CD4-positive, alpha-beta T cell treated with Interferon alpha-2 for 1 hour (primary cell): ENCODE results near the gene SH3BP4.
A peak's percentile ranks its signal among the peaks of the same experiment; 100 is the strongest.
"Not testable (repeated sequence)": the region's sequence is repeated elsewhere in the genome, so short reads cannot be mapped to it uniquely, and the experiment has no call there.

Experiments used
- DNase-seq, 2 donors: peaks; one replicate each; pipeline ENCODE4 v3.0.0-alpha.2; 2020 to 2022

Gene SH3BP4

GRCh38 chr2:235043762-235044500 is 92.1 kb downstream of the SH3BP4 start:
- DNase-seq = peak; percentile 28 to 58

- DNase-seq = no peak
These were observed 92.9 kb downstream of the SH3BP4 start for GRCh38 chr2:235044501-235045271.

- peak in 1 of 2 donors; percentile 63 for DNase-seq
These were observed 93.6 kb downstream of the SH3BP4 start for GRCh38 chr2:235045336-235045972.

DNA sequence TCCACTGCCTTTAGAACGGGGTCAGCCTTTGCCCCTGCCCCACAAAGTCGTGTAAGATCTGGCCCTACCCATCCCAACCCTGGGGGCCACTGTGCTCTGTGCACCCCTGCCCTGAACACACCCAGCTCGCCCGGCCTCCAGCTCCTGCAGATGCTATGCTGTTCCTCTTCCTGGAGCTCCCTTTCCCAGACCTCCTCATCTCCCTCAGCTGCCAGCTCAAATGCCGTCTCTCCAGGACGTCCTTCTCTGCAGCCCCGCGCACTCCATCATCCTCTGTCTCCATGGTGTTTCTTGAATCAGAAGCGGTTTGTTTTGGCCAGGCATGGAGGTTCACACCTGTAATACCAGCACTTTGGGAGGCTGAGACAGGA is 94.1 kb downstream of the SH3BP4 start:
- no peak for DNase-seq

DNA sequence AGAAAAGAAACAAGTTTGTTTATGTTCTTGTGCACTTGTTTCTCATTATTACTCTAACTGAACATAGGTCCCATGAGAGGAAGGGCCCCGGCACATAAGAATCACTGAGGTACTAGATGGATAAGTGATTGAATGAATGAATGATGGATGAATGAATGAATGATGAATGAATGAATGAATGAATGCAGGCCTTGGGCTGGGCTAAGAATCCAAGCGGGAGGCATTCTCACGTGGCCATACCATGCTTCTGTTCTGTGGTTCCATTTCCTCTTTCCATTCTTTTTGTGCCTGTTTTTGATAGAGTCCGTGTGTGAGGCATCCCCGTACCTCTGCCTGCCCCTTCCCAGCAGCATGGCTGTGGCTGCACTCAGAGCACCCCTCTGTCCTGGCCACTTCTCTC is 94.8 kb downstream of the SH3BP4 start:
- no peak for DNase-seq

DNA sequence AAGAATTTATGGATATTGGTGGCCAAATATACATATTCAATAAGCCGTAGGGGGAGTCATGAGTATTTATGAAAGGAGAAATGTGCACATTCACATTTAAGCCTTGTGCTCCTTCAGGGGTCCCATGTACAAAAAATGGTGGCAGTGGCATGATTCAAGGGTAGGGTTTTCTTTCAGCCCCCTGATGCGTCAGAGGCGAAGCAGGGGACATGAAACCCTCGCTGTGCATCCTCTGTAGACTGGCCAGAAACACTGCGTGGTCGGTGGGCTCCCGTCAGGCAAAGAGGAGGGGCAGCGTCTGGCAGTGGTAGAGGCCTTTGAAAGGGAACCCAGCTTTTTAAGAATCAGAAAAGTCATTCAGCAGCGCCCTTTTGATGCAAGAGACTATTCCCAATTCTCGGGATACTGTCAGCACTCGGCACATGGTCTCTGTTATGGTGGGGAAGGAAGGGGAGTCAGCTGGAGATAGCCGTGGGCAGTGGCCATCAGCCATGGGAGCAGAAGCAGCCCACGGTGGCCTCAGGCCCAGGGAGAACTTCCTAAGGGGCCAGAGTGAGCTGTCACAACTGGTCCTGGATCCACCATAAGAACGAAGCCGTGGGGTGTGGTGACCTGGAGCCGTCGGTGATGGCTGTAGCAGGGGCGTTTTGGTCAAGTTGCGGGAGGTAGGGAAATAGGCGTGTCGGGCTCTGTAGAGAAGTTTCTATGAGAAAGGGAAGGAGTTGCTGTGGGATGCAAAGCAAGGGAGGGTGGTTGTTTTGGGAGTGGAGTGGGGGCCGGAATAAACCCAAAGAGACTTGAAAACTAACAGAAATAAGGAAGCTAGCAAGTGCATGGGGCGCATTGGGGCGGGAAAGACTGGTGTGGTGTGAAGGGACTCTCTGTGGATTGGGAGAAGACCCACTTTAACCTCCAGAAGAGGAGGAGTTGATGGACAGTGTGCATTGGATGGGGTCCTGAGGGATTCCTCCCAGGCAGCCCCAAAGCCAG is 95.6 kb downstream of the SH3BP4 start:
- no peak for DNase-seq

DNA sequence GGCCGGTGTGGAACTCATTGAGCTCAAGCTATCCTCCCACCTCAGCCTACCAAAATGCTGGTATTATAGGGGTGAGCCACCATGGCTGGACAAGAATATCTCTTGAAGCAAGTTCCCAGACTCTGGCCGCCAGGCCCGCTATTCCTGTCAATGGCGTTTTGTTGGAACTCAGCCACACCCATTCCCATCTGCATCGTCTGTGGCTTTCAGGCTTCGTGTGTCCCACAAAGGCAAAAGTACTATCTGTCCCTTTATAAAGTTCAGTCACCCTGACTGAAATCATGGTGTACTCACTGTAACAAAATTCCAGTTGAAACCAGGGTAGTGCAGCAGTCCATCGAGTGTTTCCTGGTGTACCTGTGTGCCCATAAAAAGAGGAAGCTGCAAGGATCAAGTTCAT is 96.7 kb downstream of the SH3BP4 start:
- DNase-seq = no peak

DNA sequence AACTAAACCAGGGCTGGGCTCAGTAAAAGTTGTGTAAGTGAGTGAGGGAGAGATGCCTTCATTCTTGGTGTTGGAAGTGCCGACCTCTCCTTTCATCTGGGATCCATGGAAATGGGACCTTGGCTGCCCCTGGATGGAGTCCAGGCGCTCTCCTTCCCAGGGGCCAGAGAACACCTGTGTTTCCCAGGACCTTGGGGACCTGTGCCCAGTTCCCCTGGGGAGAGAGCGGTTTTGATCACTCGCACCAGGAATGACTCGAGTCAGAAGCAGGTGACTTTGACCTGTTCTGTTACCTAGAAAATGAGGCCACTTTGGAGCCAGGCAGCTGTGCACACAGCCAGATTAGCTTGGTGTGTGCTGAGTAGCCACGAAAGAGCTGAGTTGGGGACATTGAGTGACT is 97.3 kb downstream of the SH3BP4 start:
- no peak for DNase-seq

DNA sequence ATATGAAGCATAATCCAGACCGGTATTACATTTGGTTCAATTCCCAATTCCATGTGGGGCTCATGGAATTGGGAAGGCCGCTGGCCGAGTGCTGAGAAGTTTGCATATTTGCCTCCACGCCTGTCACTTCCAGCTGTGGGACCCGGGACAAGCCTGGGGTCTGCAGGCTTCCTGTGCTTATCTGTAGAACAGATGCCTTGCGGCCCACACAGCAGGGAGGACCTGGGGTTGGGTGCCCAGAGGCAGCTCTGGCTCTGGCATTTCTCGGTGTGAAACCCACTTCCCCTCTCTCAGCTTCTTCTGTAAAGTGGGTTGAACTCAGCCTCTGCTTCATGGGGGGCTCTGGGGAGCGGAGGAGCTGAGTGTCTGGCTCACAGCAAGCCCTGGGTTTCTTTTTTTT is 97.9 kb downstream of the SH3BP4 start:
- DNase-seq = no peak

DNA sequence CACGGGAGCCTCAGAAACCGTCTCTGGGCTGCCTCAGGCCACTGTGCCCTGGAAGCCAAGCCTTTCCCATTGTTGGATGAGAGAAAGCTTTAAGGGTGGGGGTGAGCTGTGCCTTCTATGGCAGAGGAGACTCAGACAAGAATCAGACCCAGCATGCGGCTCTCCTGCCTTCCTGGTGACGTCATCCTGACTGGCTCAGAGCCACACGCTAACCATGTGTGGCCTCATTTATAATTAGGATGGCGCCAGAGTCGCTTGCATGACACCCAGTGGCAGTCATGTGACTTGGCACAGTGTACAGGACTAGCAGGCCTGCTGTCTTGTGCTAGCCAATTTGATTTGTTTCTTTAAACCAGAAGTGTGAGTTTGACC is 99.1 kb downstream of the SH3BP4 start:
- peak; percentile 11 to 59 for DNase-seq

- DNase-seq = no peak
These were observed 99.8 kb downstream of the SH3BP4 start for GRCh38 chr2:235051436-235052260.

DNA sequence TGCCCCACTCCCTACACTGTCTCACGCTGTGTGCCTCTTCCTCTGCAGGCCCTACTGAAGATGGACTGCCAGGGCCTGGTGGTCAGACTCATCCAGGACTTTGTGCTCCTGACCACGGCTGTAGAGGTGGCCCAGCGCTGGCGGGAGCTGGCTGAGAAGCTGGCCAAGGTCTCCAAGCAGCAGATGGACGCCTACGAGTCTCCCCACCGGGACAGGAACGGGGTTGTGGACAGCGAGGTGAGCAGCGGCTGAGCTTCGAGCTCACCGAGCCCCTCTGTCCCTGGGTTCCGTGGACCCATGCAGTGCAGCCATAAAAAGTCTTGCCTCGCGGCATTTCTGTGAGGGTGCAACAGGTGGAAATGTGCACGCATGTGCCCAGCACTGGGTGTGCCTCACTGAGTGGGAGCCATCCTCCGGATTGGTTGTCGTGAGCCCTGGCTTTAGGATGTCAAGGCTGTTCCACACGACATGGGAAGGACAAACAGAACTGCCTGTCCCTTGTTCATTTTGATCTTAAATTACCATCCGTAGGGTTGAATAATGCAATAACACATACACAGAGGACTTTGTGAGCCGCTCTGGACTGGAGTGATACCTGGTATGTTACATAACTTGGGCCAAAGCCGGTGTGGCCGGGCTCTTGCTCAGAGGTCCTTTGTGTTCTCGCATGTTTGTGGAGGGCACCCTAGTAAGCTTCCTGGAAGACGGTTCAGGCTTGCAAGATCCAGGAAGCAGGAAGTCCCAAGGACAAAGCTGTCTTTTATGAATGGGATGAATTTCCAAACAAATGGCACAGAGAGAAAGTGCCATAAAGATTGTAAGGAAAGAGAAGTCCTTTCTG is 100.9 kb downstream of the SH3BP4 start:
- DNase-seq = no peak

DNA sequence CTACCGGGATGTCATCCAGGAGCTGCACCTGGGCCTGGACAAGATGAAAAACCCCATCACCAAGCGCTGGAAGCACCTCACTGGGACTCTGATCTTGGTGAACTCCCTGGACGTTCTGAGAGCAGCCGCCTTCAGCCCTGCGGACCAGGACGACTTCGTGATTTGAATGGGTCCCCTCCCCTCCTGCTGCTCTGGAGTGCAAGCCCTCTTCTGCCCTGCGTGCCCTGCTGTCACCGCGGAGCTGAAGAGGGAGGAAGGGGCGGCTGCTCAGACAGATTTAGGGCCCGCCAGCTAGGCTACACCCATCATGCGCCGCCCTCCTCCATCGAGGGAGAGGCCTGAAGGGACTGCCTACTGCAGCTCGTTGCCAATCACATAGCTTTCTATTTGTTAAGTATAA is 101.8 kb downstream of the SH3BP4 start:
- no peak for DNase-seq

- no peak for DNase-seq
These were observed 102.7 kb downstream of the SH3BP4 start for GRCh38 chr2:235054475-235054874.

- no peak for DNase-seq
These were observed 103.1 kb downstream of the SH3BP4 start for GRCh38 chr2:235054919-235055318.

GRCh38 chr2:235055891-235056516 is 104.2 kb downstream of the SH3BP4 start:
- DNase-seq = no peak

GRCh38 chr2:235056768-235057167 is 105.0 kb downstream of the SH3BP4 start:
- no peak for DNase-seq

- DNase-seq = not testable (repeated sequence)
These were observed 105.8 kb downstream of the SH3BP4 start for GRCh38 chr2:235057616-235058015.

DNA sequence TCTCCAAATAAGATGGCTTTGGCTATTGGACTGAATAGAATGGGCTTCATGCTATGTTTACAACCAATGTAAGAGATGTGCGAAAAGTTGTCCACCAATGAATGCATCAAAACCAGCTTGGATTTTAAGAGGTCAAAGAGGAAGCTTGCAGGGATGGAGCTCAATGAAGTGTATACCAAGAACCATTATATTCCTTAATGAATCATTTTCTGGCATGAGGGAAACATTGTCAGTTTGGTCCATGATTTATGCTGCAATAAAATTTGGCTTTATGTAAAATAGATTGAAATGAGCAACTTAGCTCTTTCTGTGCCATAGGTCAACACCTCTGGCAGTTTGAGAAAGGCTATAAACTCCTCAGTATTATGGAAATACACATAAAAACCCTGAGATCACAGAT is 107.3 kb downstream of the SH3BP4 start:
- DNase-seq = no peak

DNA sequence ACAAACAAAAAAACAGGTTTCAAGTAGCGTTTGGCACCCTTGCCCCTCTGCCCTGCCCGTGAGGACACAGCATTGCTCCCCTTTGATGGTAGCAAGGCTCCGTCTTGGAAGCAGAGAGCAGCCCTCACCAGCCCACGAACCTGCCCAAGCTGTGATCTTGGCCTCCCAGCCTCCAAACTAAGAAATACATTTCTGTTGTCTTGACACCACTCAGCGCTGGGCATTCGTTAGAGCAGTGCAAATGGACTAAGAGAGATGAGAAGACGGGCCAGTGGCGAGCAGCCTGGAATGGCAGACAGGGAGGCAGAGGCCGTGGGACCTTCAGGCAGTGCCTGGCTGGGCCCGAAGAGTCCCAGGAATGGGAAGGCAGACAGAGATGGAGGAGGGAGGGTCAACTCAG is 109.8 kb downstream of the SH3BP4 start:
- no peak for DNase-seq
